H9 (cell line): ENCODE results near the gene ZMYM3. TPM values are rescaled to one million over a fixed set of nuclear protein-coding genes. Genes with fewer than 3 reads are reported as not detected.
"Not testable (repeated sequence)": the region's sequence is repeated elsewhere in the genome, so short reads cannot be mapped to it uniquely, and the experiment has no call there.

Source experiments
- DNase-seq: peaks from one replicate; pipeline ENCODE4 v3.0.0-alpha.2; 2017
- H2AFZ ChIP-seq: one replicate; pipeline ENCODE4 v1.6.1; 2013; ENCODE audit warnings: mild to moderate bottlenecking, low read length, control low read depth, moderate library complexity
- H2AK5ac ChIP-seq: 2 replicates; pipeline ENCODE4 v1.6.1; 2013; ENCODE audit warnings: low read length, control low read depth, mixed read lengths; ENCODE audit not compliant: insufficient read length
- H2BK120ac ChIP-seq: one replicate; pipeline ENCODE4 v1.6.1; 2013; ENCODE audit warnings: low read depth, mild to moderate bottlenecking, low read length, control low read depth, inconsistent platforms; ENCODE audit not compliant: poor library complexity, severe bottlenecking
- H2BK12ac ChIP-seq: 2 replicates; pipeline ENCODE4 v1.6.1; 2013; ENCODE audit warnings: low read length, control low read depth, mixed read lengths, low read depth; ENCODE audit not compliant: insufficient read length
- H2BK15ac ChIP-seq: 2 replicates; pipeline ENCODE4 v1.6.1; 2013; ENCODE audit warnings: low read depth, low read length, control low read depth
- H2BK20ac ChIP-seq: one replicate; pipeline ENCODE4 v1.6.1; 2013; ENCODE audit warnings: low read depth, mild to moderate bottlenecking, low read length, control low read depth, inconsistent platforms; ENCODE audit not compliant: poor library complexity, severe bottlenecking
- H2BK5ac ChIP-seq: 2 replicates; pipeline ENCODE4 v1.6.1; 2013; ENCODE audit warnings: low read length, control low read depth, mixed read lengths; ENCODE audit not compliant: insufficient read length
- H3K14ac ChIP-seq: 2 replicates; pipeline ENCODE4 v1.6.1; 2013; ENCODE audit warnings: low read length, control low read depth; ENCODE audit not compliant: insufficient read depth
- H3K18ac ChIP-seq: 2 replicates; pipeline ENCODE4 v1.6.1; 2013; ENCODE audit warnings: low read depth, mild to moderate bottlenecking, mixed read lengths, low read length, control low read depth; ENCODE audit not compliant: insufficient read length
- H3K23ac ChIP-seq: 2 replicates; pipeline ENCODE4 v1.6.1; 2013; ENCODE audit warnings: low read length, control low read depth, mixed read lengths, low read depth; ENCODE audit not compliant: insufficient read length
- H3K23me2 ChIP-seq: 2 replicates; pipeline ENCODE4 v1.6.1; 2013; ENCODE audit warnings: low read depth, mild to moderate bottlenecking, mixed read lengths, low read length, control low read depth; ENCODE audit not compliant: insufficient read length, poor library complexity, severe bottlenecking
- H3K27ac ChIP-seq: 2 replicates; pipeline ENCODE4 v1.5.1; 2013; ENCODE audit warnings: low read length, control low read depth, mixed read lengths, low read depth; ENCODE audit not compliant: insufficient read length
- H3K27me3 ChIP-seq: 2 replicates; pipeline ENCODE4 v1.6.1; 2013; ENCODE audit warnings: low read length, control low read depth, inconsistent platforms; ENCODE audit not compliant: insufficient read depth
- H3K4ac ChIP-seq: 2 replicates; pipeline ENCODE4 v1.6.1; 2013; ENCODE audit warnings: low read depth, mild to moderate bottlenecking, control low read depth, inconsistent platforms, low read length, moderate library complexity
- H3K4me1 ChIP-seq: 2 replicates; pipeline ENCODE4 v1.6.1; 2013; ENCODE audit warnings: low read length, control low read depth, inconsistent platforms; ENCODE audit not compliant: insufficient read depth
- H3K4me2 ChIP-seq: 2 replicates; pipeline ENCODE4 v1.6.1; 2013; ENCODE audit warnings: low read length, control low read depth, mixed read lengths; ENCODE audit not compliant: insufficient read length, insufficient read depth
- H3K56ac ChIP-seq: 2 replicates; pipeline ENCODE4 v1.6.1; 2013; ENCODE audit warnings: low read depth, mild to moderate bottlenecking, mixed read lengths, low read length, control low read depth; ENCODE audit not compliant: insufficient read length
- H3K79me1 ChIP-seq: 2 replicates; pipeline ENCODE4 v1.6.1; 2013; ENCODE audit warnings: low read depth, mild to moderate bottlenecking, moderate library complexity, low read length, control low read depth, inconsistent platforms; ENCODE audit not compliant: insufficient read depth, poor library complexity, severe bottlenecking
- H3K79me2 ChIP-seq: 2 replicates; pipeline ENCODE4 v1.6.1; 2013; ENCODE audit warnings: low read length, control low read depth, inconsistent platforms; ENCODE audit not compliant: insufficient read depth
- H3K9ac ChIP-seq: 2 replicates; pipeline ENCODE4 v1.6.1; 2013; ENCODE audit warnings: low read length, control low read depth, mixed read lengths; ENCODE audit not compliant: insufficient read length; ENCODE audit errors: extremely low read depth
- H3K9me3 ChIP-seq: one replicate; pipeline ENCODE4 v1.6.1; 2013; ENCODE audit warnings: low read depth, low read length, inconsistent platforms; ENCODE audit not compliant: control insufficient read depth
- H3T11ph ChIP-seq: one replicate; pipeline ENCODE4 v1.6.1; 2013; ENCODE audit warnings: mild to moderate bottlenecking, low read length, control low read depth, inconsistent platforms
- H4K20me1 ChIP-seq: one replicate; pipeline ENCODE4 v1.6.1; 2013; ENCODE audit not compliant: control insufficient read depth, insufficient read length, insufficient read depth
- H4K5ac ChIP-seq: 2 replicates; pipeline ENCODE4 v1.6.1; 2013; ENCODE audit warnings: low read depth, mild to moderate bottlenecking, mixed read lengths, low read length, control low read depth; ENCODE audit not compliant: insufficient read length
- H4K8ac ChIP-seq: replicated peaks from 2 replicates; pipeline ENCODE4 v1.6.1; 2013; ENCODE audit warnings: low read length, control low read depth, mixed read lengths, low read depth; ENCODE audit not compliant: insufficient read length
- H4K91ac ChIP-seq: 2 replicates; pipeline ENCODE4 v1.6.1; 2013; ENCODE audit warnings: low read depth, mild to moderate bottlenecking, moderate library complexity, mixed read lengths, low read length, control low read depth; ENCODE audit not compliant: insufficient read length
- H3K27ac Mint-ChIP-seq, 3 experiments: 2 replicates in 2 of 3; 3 replicates in 1 of 3; pipeline ENCODE4 v1.8.0; 2020 to 2021; ENCODE audit warnings: mixed read lengths in 3 of 3, mild to moderate bottlenecking in 1 of 3, moderate library complexity in 1 of 3
- H3K27me3 Mint-ChIP-seq: 2 replicates; pipeline ENCODE4 v1.8.0; 2021; ENCODE audit warnings: low read depth, mild to moderate bottlenecking, moderate library complexity, mixed read lengths
- H3K36me3 Mint-ChIP-seq, 3 experiments: 2 replicates in 2 of 3; 3 replicates in 1 of 3; pipeline ENCODE4 v1.8.0; 2020 to 2021; ENCODE audit warnings: low read depth in 3 of 3, mixed read lengths in 3 of 3; ENCODE audit not compliant: insufficient read depth in 1 of 3
- H3K4me1 Mint-ChIP-seq, 2 experiments: 2 replicates each; pipeline ENCODE4 v1.8.0; 2020; ENCODE audit warnings: mixed read lengths in 2 of 2
- H3K4me3 Mint-ChIP-seq, 2 experiments: 2 replicates in 1 of 2; 3 replicates in 1 of 2; pipeline ENCODE4 v1.8.0; 2020 to 2021; ENCODE audit warnings: mild to moderate bottlenecking in 2 of 2, mixed read lengths in 2 of 2, moderate library complexity in 1 of 2
- H3K9me3 Mint-ChIP-seq, 2 experiments: 2 replicates in 1 of 2; 3 replicates in 1 of 2; pipeline ENCODE4 v1.8.0; 2020; ENCODE audit warnings: mild to moderate bottlenecking in 2 of 2, mixed read lengths in 2 of 2, moderate library complexity in 1 of 2
- WGBS: extraction: QIAGEN DNeasy Blood & Tissue Kit; methylation state at CpG from one replicate; pipeline ENCODE4 v1.1.7; 2013; ENCODE audit warnings: missing lambda C conversion rate, low lambda C conversion rate, mixed read lengths; ENCODE audit not compliant: insufficient read length; ENCODE audit errors: extremely low coverage; 5-methylcytosine and 5-hydroxymethylcytosine counted together
- total RNA-seq: library from RNA; stranded (reverse); gene quantifications from 2 replicates; pipeline ENCODE4 v1.2.1, GENCODE V29; 2021

ZMYM3 gene
- total RNA-seq, 1 experiment from 2014 or later = 86.5 TPM

- not testable (repeated sequence) for H2BK15ac ChIP-seq, H3K4me1 ChIP-seq, H3K23me2 ChIP-seq, H3K4me1 Mint-ChIP-seq, H4K8ac ChIP-seq, H3K27me3 ChIP-seq, H4K5ac ChIP-seq, H3K27ac ChIP-seq, H4K91ac ChIP-seq, H4K20me1 ChIP-seq, H3K23ac ChIP-seq, H3K18ac ChIP-seq, H3K4ac ChIP-seq, H2AK5ac ChIP-seq, H2BK20ac ChIP-seq, H2BK12ac ChIP-seq, H3K27ac Mint-ChIP-seq, H3K9me3 ChIP-seq, H2BK5ac ChIP-seq, H3K4me2 ChIP-seq, H3T11ph ChIP-seq, H2BK120ac ChIP-seq, H3K9ac ChIP-seq, H3K27me3 Mint-ChIP-seq, H3K79me2 ChIP-seq, DNase-seq, H3K4me3 Mint-ChIP-seq, H3K14ac ChIP-seq, H2AFZ ChIP-seq, H3K79me1 ChIP-seq, H3K56ac ChIP-seq
- WGBS = no CpG with 5 or more reads among the region's 2 CpGs
- Mint-ChIP-seq H3K9me3 (peaks cover 42 to 52% of the 10 kb centered on the region in 2 experiments), H3K36me3 (peaks cover 9 to 14% (median 13%) of the 10 kb centered on the region in 3 experiments; a peak in 5 of 7 replicates)
Measured at GRCh38 chrX:71272313-71272712, 18.4 kb upstream of the ZMYM3 start.
